ENCODE data around the gene RAPGEF2.

DNA sequence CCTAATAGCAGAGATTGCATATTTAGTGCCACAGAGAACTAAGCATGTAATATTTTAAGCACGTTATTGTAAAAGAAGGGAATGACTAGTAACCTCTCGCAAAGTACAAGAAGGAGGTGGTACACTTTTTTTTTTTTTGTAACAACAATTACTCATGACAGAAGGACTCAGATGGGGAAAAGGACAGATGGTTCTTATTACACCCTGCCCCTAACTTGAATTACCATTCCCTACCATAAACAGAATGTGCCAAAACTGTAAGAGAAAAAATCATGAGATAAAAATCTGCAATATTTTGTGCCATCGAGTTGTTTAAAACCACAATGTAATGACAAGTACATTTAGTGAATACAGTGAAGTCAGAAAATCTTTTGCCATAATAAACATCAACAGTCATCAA, 33.0 kb upstream of the RAPGEF2 start:
- TF ChIP-seq POLR2A (IDR thresholded peaks at IDR 0.05), result no peak
- TF ChIP-seq, protein P1, sequence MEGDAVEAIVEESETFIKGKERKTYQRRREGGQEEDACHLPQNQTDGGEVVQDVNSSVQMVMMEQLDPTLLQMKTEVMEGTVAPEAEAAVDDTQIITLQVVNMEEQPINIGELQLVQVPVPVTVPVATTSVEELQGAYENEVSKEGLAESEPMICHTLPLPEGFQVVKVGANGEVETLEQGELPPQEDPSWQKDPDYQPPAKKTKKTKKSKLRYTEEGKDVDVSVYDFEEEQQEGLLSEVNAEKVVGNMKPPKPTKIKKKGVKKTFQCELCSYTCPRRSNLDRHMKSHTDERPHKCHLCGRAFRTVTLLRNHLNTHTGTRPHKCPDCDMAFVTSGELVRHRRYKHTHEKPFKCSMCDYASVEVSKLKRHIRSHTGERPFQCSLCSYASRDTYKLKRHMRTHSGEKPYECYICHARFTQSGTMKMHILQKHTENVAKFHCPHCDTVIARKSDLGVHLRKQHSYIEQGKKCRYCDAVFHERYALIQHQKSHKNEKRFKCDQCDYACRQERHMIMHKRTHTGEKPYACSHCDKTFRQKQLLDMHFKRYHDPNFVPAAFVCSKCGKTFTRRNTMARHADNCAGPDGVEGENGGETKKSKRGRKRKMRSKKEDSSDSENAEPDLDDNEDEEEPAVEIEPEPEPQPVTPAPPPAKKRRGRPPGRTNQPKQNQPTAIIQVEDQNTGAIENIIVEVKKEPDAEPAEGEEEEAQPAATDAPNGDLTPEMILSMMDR (IDR thresholded peaks at IDR 0.05), result no peak
